ENCODE results near the gene ARSJ.
A peak's percentile ranks its signal among the peaks of the same experiment; 100 is the strongest.

ARSJ gene

GRCh38 chr4:113888006-113888405 is 91.4 kb downstream of the ARSJ start:
- DNase-seq: no peak

- DNase-seq: no peak
These were observed 94.2 kb downstream of the ARSJ start for GRCh38 chr4:113885291-113885690.

- no peak for DNase-seq
These were observed 94.8 kb downstream of the ARSJ start for GRCh38 chr4:113884655-113885054.

- no peak for DNase-seq
These were observed 96.8 kb downstream of the ARSJ start for GRCh38 chr4:113882668-113883067.

GRCh38 chr4:113881256-113881655 is 98.2 kb downstream of the ARSJ start:
- DNase-seq: no peak

GRCh38 chr4:113880240-113881028 is 99.0 kb downstream of the ARSJ start:
- no peak for DNase-seq

GRCh38 chr4:113878668-113879067 is 100.8 kb downstream of the ARSJ start:
- DNase-seq: no peak

- DNase-seq: no peak
These were observed 105.0 kb downstream of the ARSJ start for GRCh38 chr4:113874480-113874879.

GRCh38 chr4:113873508-113873907 is 105.9 kb downstream of the ARSJ start:
- DNase-seq: no peak

- no peak for DNase-seq
These were observed 106.8 kb downstream of the ARSJ start for GRCh38 chr4:113872426-113873260.

- DNase-seq: no peak
These were observed 108.4 kb downstream of the ARSJ start for GRCh38 chr4:113871080-113871479.

- peak; percentile 35 for DNase-seq
These were observed 109.6 kb downstream of the ARSJ start for GRCh38 chr4:113869743-113870375.

GRCh38 chr4:113866611-113867010 is 112.8 kb downstream of the ARSJ start:
- no peak for DNase-seq

GRCh38 chr4:113858924-113859323 is 120.5 kb downstream of the ARSJ start:
- DNase-seq: no peak

- no peak for DNase-seq
These were observed 127.6 kb downstream of the ARSJ start for GRCh38 chr4:113851816-113852215.
